Large intestine (tissue), 3 donors: ENCODE data around the gene TENT5C. TPM values are rescaled to one million over a fixed set of nuclear protein-coding genes. Genes with fewer than 3 reads are reported as not detected.

Experiments
- DNase-seq, 2 donors: peaks; one replicate each; pipeline versions ENCODE4 v3.0.0 to v3.0.0-alpha.2; 2013
- H3K27ac ChIP-seq: one replicate; pipeline ENCODE4 v1.5.1; 2013; ENCODE audit warnings: low read length
- H3K27me3 ChIP-seq: 2 replicates; pipeline ENCODE4 v1.6.1; 2013; ENCODE audit warnings: low read length; ENCODE audit not compliant: control insufficient read depth, insufficient read depth
- H3K36me3 ChIP-seq: 2 replicates; pipeline ENCODE4 v1.6.1; 2013; ENCODE audit warnings: low read length; ENCODE audit not compliant: control insufficient read depth, insufficient read depth
- H3K4me1 ChIP-seq: one replicate; pipeline ENCODE4 v1.6.1; 2013; ENCODE audit warnings: low read length; ENCODE audit not compliant: control insufficient read depth, insufficient read depth
- H3K4me3 ChIP-seq: one replicate; pipeline ENCODE4 v1.5.1; 2013; ENCODE audit warnings: low read length
- H3K9me3 ChIP-seq: one replicate; pipeline ENCODE4 v1.6.1; 2013; ENCODE audit warnings: mild to moderate bottlenecking, low read depth, low read length, moderate library complexity; ENCODE audit not compliant: control insufficient read depth
- WGBS: methylation state at CpG from one replicate; pipeline ENCODE4 v1.1.5; 2013; ENCODE audit warnings: low lambda C conversion rate; ENCODE audit not compliant: insufficient coverage; 5-methylcytosine and 5-hydroxymethylcytosine counted together
- polyA plus RNA-seq: library from polyadenylated mRNA; unstranded; fragments of 120-200 nt; gene quantifications from one replicate; pipeline ENCODE4 v1.2.1, GENCODE V29; 2013

The TENT5C gene
- polyA plus RNA-seq, 1 donor: 10.4 TPM

GRCh38 chr1:117623141-117623540 lies 17.3 kb downstream of the TENT5C start:
- H3K27ac ChIP-seq: no peak overlapping the region
- WGBS: no CpG with 5 or more reads among the region's 9 CpGs
- peaks cover 11% of the 10 kb centered on the region for H3K36me3 ChIP-seq
- no peaks in the 10 kb centered on the region for H3K9me3 ChIP-seq
- H3K4me3 ChIP-seq: no peak overlapping the region
- H3K27me3 ChIP-seq: no peaks in the 10 kb centered on the region
- H3K4me1 ChIP-seq: no peaks in the 10 kb centered on the region
- DNase-seq: no peak

- Histone ChIP-seq H3K4me3 (no peak overlapping the region), H3K36me3 (peaks cover 11% of the 10 kb centered on the region), H3K27me3 (no peaks in the 10 kb centered on the region), H3K27ac (no peak overlapping the region), H3K4me1 (no peaks in the 10 kb centered on the region), H3K9me3 (no peaks in the 10 kb centered on the region)
- no CpG with 5 or more reads among the region's 13 CpGs for WGBS
- DNase-seq: no peak
Measured at GRCh38 chr1:117623698-117624097, 17.9 kb downstream of the TENT5C start.

GRCh38 chr1:117627546-117628130 lies 21.8 kb downstream of the TENT5C start:
- DNase-seq: no peak
- no peaks in the 10 kb centered on the region for H3K4me1 ChIP-seq
- no peak overlapping the region for H3K27ac ChIP-seq
- H3K36me3 ChIP-seq: peaks cover 11% of the 10 kb centered on the region
- no peaks in the 10 kb centered on the region for H3K27me3 ChIP-seq
- H3K4me3 ChIP-seq: no peak overlapping the region
- no peaks in the 10 kb centered on the region for H3K9me3 ChIP-seq
- no CpG with 5 or more reads among the region's 6 CpGs for WGBS

- no peaks in the 10 kb centered on the region for H3K4me1 ChIP-seq
- no peaks in the 10 kb centered on the region for H3K9me3 ChIP-seq
- peaks cover 7% of the 10 kb centered on the region for H3K36me3 ChIP-seq
- no peak overlapping the region for H3K4me3 ChIP-seq
- no CpG with 5 or more reads among the region's 3 CpGs for WGBS
- no peak for DNase-seq
- no peak overlapping the region for H3K27ac ChIP-seq
- H3K27me3 ChIP-seq: no peaks in the 10 kb centered on the region
Measured at GRCh38 chr1:117628343-117628742, 22.5 kb downstream of the TENT5C start.

- WGBS: no CpG with 5 or more reads among the region's 10 CpGs
- Histone ChIP-seq H3K36me3 (no peaks in the 10 kb centered on the region), H3K4me1 (peaks cover 4% of the 10 kb centered on the region), H3K4me3 (no peak overlapping the region), H3K27ac (no peak overlapping the region), H3K27me3 (no peaks in the 10 kb centered on the region), H3K9me3 (no peaks in the 10 kb centered on the region)
- DNase-seq: no peak
Measured at GRCh38 chr1:117629625-117630422, 24.0 kb downstream of the TENT5C start.

- Histone ChIP-seq H3K27ac (no peak overlapping the region), H3K27me3 (no peaks in the 10 kb centered on the region), H3K9me3 (no peaks in the 10 kb centered on the region), H3K4me1 (peaks cover 4% of the 10 kb centered on the region), H3K4me3 (no peak overlapping the region), H3K36me3 (no peaks in the 10 kb centered on the region)
- WGBS: no CpG with 5 or more reads among the region's 15 CpGs
- DNase-seq: no peak
Measured at GRCh38 chr1:117630423-117630998, 24.7 kb downstream of the TENT5C start.

- H3K9me3 ChIP-seq: no peaks in the 10 kb centered on the region
- 80% methylated on average over 1 of the region's 7 CpGs for WGBS
- H3K36me3 ChIP-seq: no peaks in the 10 kb centered on the region
- no peak overlapping the region for H3K4me3 ChIP-seq
- H3K27me3 ChIP-seq: no peaks in the 10 kb centered on the region
- DNase-seq: no peak
- no peak overlapping the region for H3K27ac ChIP-seq
- peaks cover 4% of the 10 kb centered on the region for H3K4me1 ChIP-seq
Measured at GRCh38 chr1:117631359-117632160, 25.7 kb downstream of the TENT5C start.

GRCh38 chr1:117632269-117633067 lies 26.6 kb downstream of the TENT5C start:
- H3K9me3 ChIP-seq: no peaks in the 10 kb centered on the region
- H3K27me3 ChIP-seq: no peaks in the 10 kb centered on the region
- no peak overlapping the region for H3K27ac ChIP-seq
- no peak overlapping the region for H3K4me3 ChIP-seq
- peaks cover 4% of the 10 kb centered on the region for H3K4me1 ChIP-seq
- no peak for DNase-seq
- no CpG with 5 or more reads among the region's 6 CpGs for WGBS
- H3K36me3 ChIP-seq: no peaks in the 10 kb centered on the region

- Histone ChIP-seq H3K27me3 (no peaks in the 10 kb centered on the region), H3K4me3 (no peak overlapping the region), H3K36me3 (no peaks in the 10 kb centered on the region), H3K4me1 (peaks cover 4% of the 10 kb centered on the region), H3K27ac (no peak overlapping the region), H3K9me3 (no peaks in the 10 kb centered on the region)
- DNase-seq: no peak
- no CpG with 5 or more reads among the region's 5 CpGs for WGBS
Measured at GRCh38 chr1:117633068-117633345, 27.2 kb downstream of the TENT5C start.

- Histone ChIP-seq H3K27ac (no peak overlapping the region), H3K4me1 (peaks cover 4% of the 10 kb centered on the region), H3K9me3 (no peaks in the 10 kb centered on the region), H3K4me3 (no peak overlapping the region), H3K36me3 (no peaks in the 10 kb centered on the region), H3K27me3 (no peaks in the 10 kb centered on the region)
- no CpG with 5 or more reads among the region's 7 CpGs for WGBS
- no peak for DNase-seq
Measured at GRCh38 chr1:117633423-117633822, 27.6 kb downstream of the TENT5C start.
